ENCODE data around the gene MAML2.

DNA sequence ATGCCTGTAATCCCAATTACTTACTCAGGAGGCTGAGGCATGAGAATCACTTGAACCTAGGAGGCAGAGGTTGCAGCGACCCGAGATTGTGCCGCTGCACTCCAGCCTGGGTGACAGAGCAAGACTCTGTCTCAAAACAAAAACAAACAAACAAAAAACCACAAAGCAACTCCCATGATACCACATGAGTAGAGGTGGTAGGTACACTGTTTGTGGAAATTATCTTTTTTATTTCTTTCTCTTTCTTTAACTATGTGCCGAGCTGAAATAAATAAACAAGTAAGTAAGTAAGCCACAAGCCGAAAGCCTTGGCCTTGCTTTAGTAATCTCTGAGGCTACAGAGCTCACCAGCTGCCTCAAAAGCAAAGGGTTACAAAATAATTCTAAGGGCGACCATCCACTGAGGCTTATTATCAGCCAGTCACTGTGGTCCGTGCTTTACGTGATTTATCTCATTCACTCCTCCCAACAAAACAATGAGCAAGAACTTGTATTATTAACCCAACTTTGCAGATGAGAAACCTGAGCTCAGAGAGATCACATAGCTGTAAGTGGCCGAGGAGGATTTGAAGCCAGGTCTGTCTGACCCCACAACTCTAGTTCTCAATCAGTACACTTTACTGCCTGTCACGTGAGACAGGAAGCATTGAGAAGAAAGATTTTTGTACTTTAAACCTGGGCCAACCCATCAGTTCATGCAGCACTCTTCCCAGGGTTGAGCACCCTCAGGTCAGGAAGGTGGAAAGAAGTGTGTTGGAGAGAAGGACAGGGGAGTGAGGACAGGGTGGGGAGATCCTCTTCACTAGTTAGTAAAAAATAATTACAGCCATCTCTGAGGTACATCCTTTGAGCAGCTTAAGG, 349.3 kb downstream of the MAML2 start:
- TF ChIP-seq, protein P1, sequence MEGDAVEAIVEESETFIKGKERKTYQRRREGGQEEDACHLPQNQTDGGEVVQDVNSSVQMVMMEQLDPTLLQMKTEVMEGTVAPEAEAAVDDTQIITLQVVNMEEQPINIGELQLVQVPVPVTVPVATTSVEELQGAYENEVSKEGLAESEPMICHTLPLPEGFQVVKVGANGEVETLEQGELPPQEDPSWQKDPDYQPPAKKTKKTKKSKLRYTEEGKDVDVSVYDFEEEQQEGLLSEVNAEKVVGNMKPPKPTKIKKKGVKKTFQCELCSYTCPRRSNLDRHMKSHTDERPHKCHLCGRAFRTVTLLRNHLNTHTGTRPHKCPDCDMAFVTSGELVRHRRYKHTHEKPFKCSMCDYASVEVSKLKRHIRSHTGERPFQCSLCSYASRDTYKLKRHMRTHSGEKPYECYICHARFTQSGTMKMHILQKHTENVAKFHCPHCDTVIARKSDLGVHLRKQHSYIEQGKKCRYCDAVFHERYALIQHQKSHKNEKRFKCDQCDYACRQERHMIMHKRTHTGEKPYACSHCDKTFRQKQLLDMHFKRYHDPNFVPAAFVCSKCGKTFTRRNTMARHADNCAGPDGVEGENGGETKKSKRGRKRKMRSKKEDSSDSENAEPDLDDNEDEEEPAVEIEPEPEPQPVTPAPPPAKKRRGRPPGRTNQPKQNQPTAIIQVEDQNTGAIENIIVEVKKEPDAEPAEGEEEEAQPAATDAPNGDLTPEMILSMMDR (IDR thresholded peaks at IDR 0.05): no peak
- TF ChIP-seq POLR2A (IDR thresholded peaks at IDR 0.05): no peak

All from esophagus squamous epithelium (tissue), 4 donors.